Transverse colon (tissue), 4 donors: ENCODE measurements around the gene KIAA0408. TPM values are rescaled to one million over a fixed set of nuclear protein-coding genes. Genes with fewer than 3 reads are reported as not detected.

Experiments used
- DNase-seq: peaks from one replicate; pipeline ENCODE4 v3.0.0-alpha.2; 2019
- H3K27ac ChIP-seq, 4 donors: fragments of 200-600 bp; sonication (generic); 2 replicates each; pipeline ENCODE4 v1.5.1; 2016 to 2018; ENCODE audit warnings: inconsistent platforms in 4 of 4
- H3K27me3 ChIP-seq: fragments of 200-600 bp; sonication (generic); 2 replicates; pipeline ENCODE4 v1.5.1; 2017; ENCODE audit warnings: inconsistent platforms
- H3K36me3 ChIP-seq, 4 donors: fragments of 200-600 bp; sonication (generic); 2 replicates each; pipeline ENCODE4 v1.5.1; 2017 to 2019; ENCODE audit warnings: inconsistent platforms in 4 of 4
- H3K4me1 ChIP-seq, 4 donors: fragments of 200-600 bp; sonication (generic); 2 replicates each; pipeline ENCODE4 v1.5.1; 2017 to 2020; ENCODE audit warnings: inconsistent platforms in 4 of 4
- H3K4me3 ChIP-seq, 4 donors: fragments of 200-600 bp; sonication (generic); 1 replicate in 1 of 4; 2 replicates in 3 of 4; pipeline versions ENCODE4 v1.5.1 to v1.6.1; 2017 to 2019; ENCODE audit warnings: inconsistent platforms in 4 of 4
- H3K9me3 ChIP-seq, 2 donors: fragments of 200-600 bp; sonication (generic); 2 replicates each; pipeline ENCODE4 v1.5.1; 2017 to 2019; ENCODE audit warnings: inconsistent platforms in 2 of 2
- EP300 ChIP-seq: sonication (generic); formaldehyde crosslinking; IDR thresholded peaks from one replicate; pipeline ENCODE4 v1.6.1; 2017; ENCODE audit warnings: antibody characterized with exemption, low read depth
- POLR2A ChIP-seq: fragments of 450-650 bp; IDR thresholded peaks from one replicate; pipeline ENCODE4 v1.6.1; 2016; ENCODE audit warnings: antibody characterized with exemption, mild to moderate bottlenecking, moderate library complexity
- POLR2AphosphoS5 ChIP-seq, 3 donors: sonication (generic); formaldehyde crosslinking; IDR thresholded peaks; one replicate each; pipeline ENCODE4 v1.6.1; 2016; ENCODE audit warnings: antibody characterized with exemption in 3 of 3
- WGBS, 2 donors: methylation state at CpG; one replicate each; pipeline ENCODE4 v1.1.5; 2018; ENCODE audit warnings: low coverage in 1 of 2; 5-methylcytosine and 5-hydroxymethylcytosine counted together
- in situ Hi-C, 4 donors: fragments of 200-750 bp; cut with MboI; loops; one replicate each; pipeline versions ENCODE4 v1.15.0 to v1.15.1; 2017; ENCODE audit warnings: low sequenced_read_pairs in 3 of 4, low pct_ligation_motif_present in 1 of 4, low pct_unique_long_range_greater_than_20kb in 1 of 4
- intact Hi-C: fragments of 100-400 bp; cut with DNase I; formaldehyde crosslinking; loops from one replicate; pipeline ENCODE4 v1.15.1; 2023; ENCODE audit warnings: low total_unique reads
- total RNA-seq, 4 donors: library from RNA; depleted of rRNA; stranded (reverse); fragments of >200 nt; gene quantifications; one replicate each; pipeline ENCODE4 v1.1.0, GENCODE V29; 2016
- TF ChIP-seq, protein P1 (sequence below), 5 experiments: fragments of 200-600 bp in 3 of 5; fragments of 450-650 bp in 2 of 5; sonication (generic) in 3 of 5; IDR thresholded peaks; 1 replicate in 2 of 5; 2 replicates in 3 of 5; pipeline ENCODE4 v1.5.1; 2016 to 2017; ENCODE audit warnings: antibody characterized with exemption in 5 of 5, inconsistent platforms in 3 of 5, mild to moderate bottlenecking in 2 of 5, moderate library complexity in 1 of 5

The KIAA0408 gene
- 1 to 10 TPM; 4.9 to 8.9 (median 7.3) TPM for total RNA-seq

DNA sequence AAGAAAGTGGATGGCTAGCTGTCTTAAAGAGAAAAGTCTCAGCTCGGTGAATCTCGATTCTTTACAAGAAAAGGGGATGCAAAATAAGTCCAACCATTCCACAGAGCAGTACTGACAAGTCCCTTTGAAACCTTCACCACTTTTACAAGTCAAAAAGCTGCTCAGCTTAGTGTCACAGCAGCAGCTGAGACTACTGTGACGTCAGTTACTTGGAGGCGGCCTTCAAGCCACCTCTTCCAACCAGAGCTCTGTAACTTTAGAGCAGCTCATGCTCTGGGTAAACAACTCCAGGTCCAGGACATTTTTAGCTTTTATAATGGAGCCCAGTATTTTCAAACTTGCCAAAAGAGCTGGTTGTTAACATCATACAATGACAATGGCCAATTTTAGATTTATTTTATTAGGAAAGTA lies at the start of gene KIAA0408:
TSS of gene KIAA0408 (minus strand) at position 159 of the 411 bp plus-strand sequence. CDS start 5,408 bp downstream, outside the sequence.
- TF ChIP-seq, protein P1, sequence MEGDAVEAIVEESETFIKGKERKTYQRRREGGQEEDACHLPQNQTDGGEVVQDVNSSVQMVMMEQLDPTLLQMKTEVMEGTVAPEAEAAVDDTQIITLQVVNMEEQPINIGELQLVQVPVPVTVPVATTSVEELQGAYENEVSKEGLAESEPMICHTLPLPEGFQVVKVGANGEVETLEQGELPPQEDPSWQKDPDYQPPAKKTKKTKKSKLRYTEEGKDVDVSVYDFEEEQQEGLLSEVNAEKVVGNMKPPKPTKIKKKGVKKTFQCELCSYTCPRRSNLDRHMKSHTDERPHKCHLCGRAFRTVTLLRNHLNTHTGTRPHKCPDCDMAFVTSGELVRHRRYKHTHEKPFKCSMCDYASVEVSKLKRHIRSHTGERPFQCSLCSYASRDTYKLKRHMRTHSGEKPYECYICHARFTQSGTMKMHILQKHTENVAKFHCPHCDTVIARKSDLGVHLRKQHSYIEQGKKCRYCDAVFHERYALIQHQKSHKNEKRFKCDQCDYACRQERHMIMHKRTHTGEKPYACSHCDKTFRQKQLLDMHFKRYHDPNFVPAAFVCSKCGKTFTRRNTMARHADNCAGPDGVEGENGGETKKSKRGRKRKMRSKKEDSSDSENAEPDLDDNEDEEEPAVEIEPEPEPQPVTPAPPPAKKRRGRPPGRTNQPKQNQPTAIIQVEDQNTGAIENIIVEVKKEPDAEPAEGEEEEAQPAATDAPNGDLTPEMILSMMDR (IDR thresholded peaks at IDR 0.05): no peak
- peak; percentile 44 to 67 (median 56) for TF ChIP-seq POLR2AphosphoS5 (IDR thresholded peaks at IDR 0.05)
- peak; percentile 18 for TF ChIP-seq POLR2A
- TF ChIP-seq EP300: no peak
- Histone ChIP-seq H3K9me3 (no peaks in the 10 kb centered on the region), H3K27me3 (no peaks in the 10 kb centered on the region), H3K4me1 (peaks cover 0 to 14% (median 0%) of the 10 kb centered on the region in 4 donors), H3K4me3 (peak within 1 kb of the TSS in 3 of 4 donors; percentile 14 to 41 (median 15)), H3K27ac (peak within 1 kb of the TSS; percentile 71 to 85 (median 80)), H3K36me3 (no peaks in the 10 kb centered on the region)
- intact Hi-C loops: no loop called here
- DNase-seq: peak; percentile 51
- in situ Hi-C loops: no loop called here
- WGBS, 2 donors: 7 to 35% methylated on average over 2 to 4 of the region's 4 CpGs

DNA sequence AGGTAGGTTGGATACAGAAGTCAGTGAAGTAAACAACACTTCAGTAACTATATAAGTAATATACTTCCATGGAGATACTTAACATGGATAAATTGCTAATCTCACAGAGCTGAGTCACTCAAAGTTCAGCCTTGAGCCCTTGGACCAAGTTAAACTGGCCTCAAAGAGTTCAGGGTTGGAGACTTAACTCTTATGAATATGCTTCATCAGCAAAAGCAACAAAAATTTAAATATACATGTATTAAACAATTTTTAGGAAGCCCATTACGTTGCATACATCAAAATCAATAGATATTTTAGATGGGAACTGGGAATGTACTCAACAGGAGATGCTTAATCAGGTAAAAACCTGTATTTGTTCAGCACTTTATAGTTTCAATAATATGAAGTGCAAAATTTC lies 47.7 kb upstream of the KIAA0408 start:
- no peak for DNase-seq
- H3K36me3 ChIP-seq: no peaks in the 10 kb centered on the region
- TF ChIP-seq, protein P1 (IDR thresholded peaks at IDR 0.05): no peak
- TF ChIP-seq POLR2A (no peak), EP300 (no peak), POLR2AphosphoS5 (IDR thresholded peaks at IDR 0.05) (no peak)
- 63% methylated on average over 1 of the region's 1 CpG; no CpG with 5 or more reads in 1 of the 2 donors for WGBS, 2 donors
- H3K4me3 ChIP-seq: no peak overlapping the region
- intact Hi-C loops: no loop called here
- peaks cover 3% of the 10 kb centered on the region for H3K27me3 ChIP-seq
- no peaks in the 10 kb centered on the region for H3K9me3 ChIP-seq
- no peak overlapping the region for H3K27ac ChIP-seq
- no peaks in the 10 kb centered on the region for H3K4me1 ChIP-seq
- in situ Hi-C loops: no loop called here

DNA sequence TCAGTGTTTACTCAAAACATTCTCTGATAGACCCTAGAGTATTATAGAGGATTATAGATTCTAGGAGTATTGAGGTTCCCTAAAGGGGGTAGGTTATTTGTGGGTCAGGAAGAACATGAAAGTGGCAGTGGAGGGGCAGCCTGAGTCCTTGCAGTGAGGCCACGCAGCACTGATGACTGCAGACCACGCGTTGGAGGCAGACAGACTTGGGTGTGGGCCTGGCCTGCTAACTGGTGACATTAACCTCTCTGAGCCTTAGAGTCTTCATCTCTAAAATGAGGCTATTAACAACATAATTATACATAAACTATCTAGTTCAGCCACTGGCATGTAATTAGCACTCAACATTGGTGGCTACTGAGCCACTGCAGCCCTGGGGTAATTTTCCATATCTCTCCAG lies 43.8 kb upstream of the KIAA0408 start:
- no peak for TF ChIP-seq POLR2AphosphoS5 (IDR thresholded peaks at IDR 0.05)
- TF ChIP-seq, protein P1 (IDR thresholded peaks at IDR 0.05): no peak
- TF ChIP-seq POLR2A: no peak
- no peak for TF ChIP-seq EP300
- H3K9me3 ChIP-seq: no peaks in the 10 kb centered on the region
- DNase-seq: no peak
- intact Hi-C loops (no loop called here), in situ Hi-C loops (no loop called here)
- no peak overlapping the region for H3K4me3 ChIP-seq
- WGBS, 2 donors: 89% methylated on average over 3 of the region's 3 CpGs; no CpG with 5 or more reads in 1 of the 2 donors
- H3K36me3 ChIP-seq: no peaks in the 10 kb centered on the region
- no peaks in the 10 kb centered on the region for H3K27me3 ChIP-seq
- no peak overlapping the region for H3K27ac ChIP-seq
- H3K4me1 ChIP-seq: no peaks in the 10 kb centered on the region

DNA sequence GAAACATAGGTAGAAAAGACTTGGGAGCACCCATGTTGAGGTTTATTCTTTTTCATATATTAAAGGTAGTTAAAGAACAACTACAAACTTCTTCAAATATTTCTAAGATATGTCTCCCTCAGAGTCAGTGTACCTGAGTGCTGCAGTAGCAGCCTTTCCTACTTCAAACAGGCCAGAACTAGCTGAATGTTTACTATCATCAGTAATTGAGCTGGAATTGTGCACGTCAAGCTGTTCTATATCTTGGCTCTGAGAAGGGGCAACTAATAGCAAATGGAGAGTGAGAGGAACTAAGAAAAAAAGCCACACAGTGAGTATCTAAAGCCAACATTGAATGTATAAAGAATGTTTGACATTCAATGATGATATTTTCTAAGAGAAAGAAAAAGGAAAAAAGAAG lies 38.2 kb upstream of the KIAA0408 start:
- no peak for DNase-seq
- Histone ChIP-seq H3K27ac (no peak overlapping the region), H3K36me3 (no peaks in the 10 kb centered on the region), H3K27me3 (no peaks in the 10 kb centered on the region), H3K4me3 (no peak overlapping the region), H3K9me3 (no peaks in the 10 kb centered on the region), H3K4me1 (no peaks in the 10 kb centered on the region)
- WGBS, 2 donors: 52 to 90% methylated on average over 1 of the region's 1 CpG
- in situ Hi-C loops: no loop called here
- intact Hi-C loops: no loop called here
- TF ChIP-seq POLR2A (no peak), POLR2AphosphoS5 (IDR thresholded peaks at IDR 0.05) (no peak), EP300 (no peak)
- TF ChIP-seq, protein P1 (IDR thresholded peaks at IDR 0.05): no peak
